Measurements from ENCODE around the gene VAV1. TPM values are rescaled to one million over a fixed set of nuclear protein-coding genes. Genes with fewer than 3 reads are reported as not detected.
A peak's percentile ranks its signal among the peaks of the same experiment; 100 is the strongest.

Gene VAV1
- total RNA-seq, 1 donor from 2014 or later = not detected

GRCh38 chr19:6731822-6732221, 40.7 kb upstream of the VAV1 start:
- H3K4me3 Mint-ChIP-seq = no peak overlapping the region
- peaks cover 10% of the 10 kb centered on the region for H3K36me3 Mint-ChIP-seq
- no peak overlapping the region for H3K27ac Mint-ChIP-seq
- TF ChIP-seq CTCF (IDR thresholded peaks at IDR 0.05; ENCODE audit: unreplicated experiment) = no peak
- no peak for DNase-seq (ENCODE audit: low spot score in 2 of 2, unreplicated experiment in 2 of 2)
- no peaks in the 10 kb centered on the region for H3K9me3 Mint-ChIP-seq
- H3K4me1 Mint-ChIP-seq = peaks cover 15% of the 10 kb centered on the region
- H3K27me3 Mint-ChIP-seq (ENCODE audit: low read depth) = no peaks in the 10 kb centered on the region

GRCh38 chr19:6732803-6733337, 39.6 kb upstream of the VAV1 start:
- peaks cover 17% of the 10 kb centered on the region for H3K4me1 Mint-ChIP-seq
- H3K27me3 Mint-ChIP-seq (ENCODE audit: low read depth) = no peaks in the 10 kb centered on the region
- no peak for DNase-seq (ENCODE audit: low spot score in 2 of 2, unreplicated experiment in 2 of 2)
- peaks cover 10% of the 10 kb centered on the region for H3K36me3 Mint-ChIP-seq
- H3K4me3 Mint-ChIP-seq = no peak overlapping the region
- H3K9me3 Mint-ChIP-seq = no peaks in the 10 kb centered on the region
- TF ChIP-seq CTCF (IDR thresholded peaks at IDR 0.05; ENCODE audit: unreplicated experiment) = no peak
- H3K27ac Mint-ChIP-seq = no peak overlapping the region

- H3K9me3 Mint-ChIP-seq = no peaks in the 10 kb centered on the region
- peaks cover 10% of the 10 kb centered on the region for H3K36me3 Mint-ChIP-seq
- DNase-seq (ENCODE audit: low spot score in 2 of 2, unreplicated experiment in 2 of 2) = no peak
- no peak overlapping the region for H3K4me3 Mint-ChIP-seq
- peaks cover 24% of the 10 kb centered on the region for H3K4me1 Mint-ChIP-seq
- no peaks in the 10 kb centered on the region for H3K27me3 Mint-ChIP-seq (ENCODE audit: low read depth)
- peak; percentile 38 for TF ChIP-seq CTCF (IDR thresholded peaks at IDR 0.05; ENCODE audit: unreplicated experiment)
- H3K27ac Mint-ChIP-seq = no peak overlapping the region
Observed at GRCh38 chr19:6733338-6734095, 39.0 kb upstream of the VAV1 start.

GRCh38 chr19:6734096-6734696, 38.3 kb upstream of the VAV1 start:
- Mint-ChIP-seq H3K4me3 (no peak overlapping the region), H3K9me3 (no peaks in the 10 kb centered on the region), H3K27ac (no peak overlapping the region), H3K36me3 (peaks cover 10% of the 10 kb centered on the region), H3K4me1 (peaks cover 31% of the 10 kb centered on the region), H3K27me3 (ENCODE audit: low read depth) (no peaks in the 10 kb centered on the region)
- DNase-seq (ENCODE audit: low spot score in 2 of 2, unreplicated experiment in 2 of 2) = no peak
- no peak for TF ChIP-seq CTCF (IDR thresholded peaks at IDR 0.05; ENCODE audit: unreplicated experiment)

- no peaks in the 10 kb centered on the region for H3K9me3 Mint-ChIP-seq
- peak overlapping the region; percentile 98 for H3K4me3 Mint-ChIP-seq
- no peaks in the 10 kb centered on the region for H3K27me3 Mint-ChIP-seq (ENCODE audit: low read depth)
- no peak for TF ChIP-seq CTCF (IDR thresholded peaks at IDR 0.05; ENCODE audit: unreplicated experiment)
- no peak for DNase-seq (ENCODE audit: low spot score in 2 of 2, unreplicated experiment in 2 of 2)
- peaks cover 32% of the 10 kb centered on the region for H3K4me1 Mint-ChIP-seq
- peak overlapping the region; percentile 98 for H3K27ac Mint-ChIP-seq
- H3K36me3 Mint-ChIP-seq = peaks cover 6% of the 10 kb centered on the region
Observed at GRCh38 chr19:6735181-6735911, 37.2 kb upstream of the VAV1 start.
